ENCODE results near the gene UROC1. TPM values are rescaled to one million over a fixed set of nuclear protein-coding genes. Genes with fewer than 3 reads are reported as not detected.
A peak's percentile ranks its signal among the peaks of the same experiment; 100 is the strongest.

UROC1 gene
- total and polyA plus RNA-seq, 12 donors, result 0.01 TPM; not detected in 11

GRCh38 chr3:126450219-126450618, 67.4 kb downstream of the UROC1 start:
- Histone ChIP-seq H3K27ac (no peak overlapping the region), H3K4me3 (no peak overlapping the region), H3K36me3 (peaks cover 0 to 89% (median 23%) of the 10 kb centered on the region in 9 donors), H3K4me1 (peaks cover 0 to 12% (median 2%) of the 10 kb centered on the region in 9 donors), H3K27me3 (no peaks in the 10 kb centered on the region), H3K9me3 (no peaks in the 10 kb centered on the region)
- WGBS, 2 donors, result 77 to 80% methylated on average over 9 of the region's 9 CpGs
- no peak for DNase-seq
- no peak for ATAC-seq
- intact Hi-C loops (cut with DNase I), result no loop called here
- TF ChIP-seq CTCF (IDR thresholded peaks at IDR 0.05), result no peak

- Histone ChIP-seq H3K27ac (no peak overlapping the region), H3K9me3 (no peaks in the 10 kb centered on the region), H3K27me3 (no peaks in the 10 kb centered on the region), H3K4me3 (no peak overlapping the region), H3K4me1 (peaks cover 0 to 15% (median 0%) of the 10 kb centered on the region in 9 donors), H3K36me3 (peaks cover 0 to 83% (median 23%) of the 10 kb centered on the region in 9 donors)
- TF ChIP-seq CTCF (IDR thresholded peaks at IDR 0.05), result no peak
- intact Hi-C loops (cut with DNase I), result no loop called here
- DNase-seq, result no peak
- no peak for ATAC-seq
- 87 to 88% methylated on average over 11 of the region's 11 CpGs for WGBS, 2 donors
Measured at GRCh38 chr3:126449621-126450051, 67.9 kb downstream of the UROC1 start.

GRCh38 chr3:126448893-126449180, 68.7 kb downstream of the UROC1 start:
- Histone ChIP-seq H3K36me3 (peaks cover 0 to 75% (median 17%) of the 10 kb centered on the region in 9 donors), H3K27me3 (no peaks in the 10 kb centered on the region), H3K4me3 (no peak overlapping the region), H3K27ac (no peak overlapping the region), H3K4me1 (peaks cover 0 to 15% (median 0%) of the 10 kb centered on the region in 9 donors), H3K9me3 (no peaks in the 10 kb centered on the region)
- DNase-seq (no peak), ATAC-seq (peak in 1 of 8 donors; percentile 31)
- intact Hi-C loops (cut with DNase I), result no loop called here
- TF ChIP-seq CTCF (IDR thresholded peaks at IDR 0.05), result no peak
- 87 to 90% methylated on average over 8 of the region's 8 CpGs for WGBS, 2 donors

GRCh38 chr3:126448136-126448892, 69.3 kb downstream of the UROC1 start:
- TF ChIP-seq CTCF (IDR thresholded peaks at IDR 0.05), result no peak
- 92% methylated on average over 17 of the region's 17 CpGs for WGBS, 2 donors

More at GRCh38 chr3:126448136-126448892, 69.3 kb downstream of the UROC1 start:
- DNase-seq (no peak), ATAC-seq (peak in 2 of 8 donors; percentile 8 to 49)
- Histone ChIP-seq H3K27ac (no peak overlapping the region), H3K4me3 (no peak overlapping the region), H3K36me3 (peaks cover 0 to 72% (median 14%) of the 10 kb centered on the region in 9 donors), H3K9me3 (no peaks in the 10 kb centered on the region), H3K27me3 (no peaks in the 10 kb centered on the region), H3K4me1 (peaks cover 0 to 11% (median 0%) of the 10 kb centered on the region in 9 donors)
- intact Hi-C loops (cut with DNase I), result no loop called here
